ENCODE data around the gene DOCK3. TPM values are rescaled to one million over a fixed set of nuclear protein-coding genes. Genes with fewer than 3 reads are reported as not detected.

Gene DOCK3
- total and polyA plus RNA-seq, 3 donors from 2014 or later: 8.4 to 11.7 (median 11.2) TPM

GRCh38 chr3:50696276-50696675, 21.5 kb downstream of the DOCK3 start:
- intact Hi-C loops (cut with DNase I; ENCODE audit: low total_unique reads): no loop called here
- Histone ChIP-seq H3K36me3 (ENCODE audit: low read depth, missing control alignments) (no peaks in the 10 kb centered on the region), H3K4me1 (no peaks in the 10 kb centered on the region), H3K27me3 (no peaks in the 10 kb centered on the region), H3K27ac (no peak overlapping the region), H3K9me3 (no peaks in the 10 kb centered on the region), H3K4me3 (no peak overlapping the region)
- no peak for TF ChIP-seq POLR2A (IDR thresholded peaks at IDR 0.05)
- no peak for TF ChIP-seq CTCF (IDR thresholded peaks at IDR 0.05)
- WGBS, 2 donors: 85 to 87% methylated on average over 3 of the region's 3 CpGs
- DNase-seq: no peak

- TF ChIP-seq CTCF (IDR thresholded peaks at IDR 0.05) (no peak), POLR2A (IDR thresholded peaks at IDR 0.05) (no peak)
- H3K4me1 ChIP-seq: no peaks in the 10 kb centered on the region
- no peaks in the 10 kb centered on the region for H3K36me3 ChIP-seq (ENCODE audit: low read depth, missing control alignments)
- intact Hi-C loops (cut with DNase I; ENCODE audit: low total_unique reads): no loop called here
- H3K27me3 ChIP-seq: no peaks in the 10 kb centered on the region
- no peak overlapping the region for H3K27ac ChIP-seq
- H3K4me3 ChIP-seq: no peak overlapping the region
- no peaks in the 10 kb centered on the region for H3K9me3 ChIP-seq
- WGBS, 2 donors: 97 to 98% methylated on average over 2 of the region's 2 CpGs
- DNase-seq: no peak
Measured at GRCh38 chr3:50698269-50698668, 23.5 kb downstream of the DOCK3 start.

GRCh38 chr3:50708620-50709019, 33.9 kb downstream of the DOCK3 start:
- Histone ChIP-seq H3K9me3 (no peaks in the 10 kb centered on the region), H3K27me3 (no peaks in the 10 kb centered on the region), H3K4me3 (no peak overlapping the region), H3K4me1 (no peaks in the 10 kb centered on the region), H3K36me3 (ENCODE audit: low read depth, missing control alignments) (no peaks in the 10 kb centered on the region), H3K27ac (no peak overlapping the region)
- DNase-seq: no peak
- no peak for TF ChIP-seq POLR2A (IDR thresholded peaks at IDR 0.05)
- 53 to 66% methylated on average over 4 of the region's 4 CpGs for WGBS, 2 donors
- intact Hi-C loops (cut with DNase I; ENCODE audit: low total_unique reads): no loop called here

GRCh38 chr3:50714946-50715345, 40.2 kb downstream of the DOCK3 start:
- intact Hi-C loops (cut with DNase I; ENCODE audit: low total_unique reads): no loop called here
- Histone ChIP-seq H3K4me3 (no peak overlapping the region), H3K4me1 (no peaks in the 10 kb centered on the region), H3K9me3 (no peaks in the 10 kb centered on the region), H3K27me3 (no peaks in the 10 kb centered on the region), H3K27ac (no peak overlapping the region), H3K36me3 (ENCODE audit: low read depth, missing control alignments) (no peaks in the 10 kb centered on the region)
- DNase-seq: no peak
- TF ChIP-seq CTCF (IDR thresholded peaks at IDR 0.05) (no peak), POLR2A (IDR thresholded peaks at IDR 0.05) (no peak)
- WGBS, 2 donors: 69 to 77% methylated on average over 4 of the region's 4 CpGs

- no peak for DNase-seq
- TF ChIP-seq POLR2A (IDR thresholded peaks at IDR 0.05) (no peak), CTCF (IDR thresholded peaks at IDR 0.05) (no peak)
- Histone ChIP-seq H3K27me3 (no peaks in the 10 kb centered on the region), H3K4me1 (no peaks in the 10 kb centered on the region), H3K4me3 (no peak overlapping the region), H3K27ac (no peak overlapping the region), H3K9me3 (no peaks in the 10 kb centered on the region), H3K36me3 (ENCODE audit: low read depth, missing control alignments) (no peaks in the 10 kb centered on the region)
- WGBS, 2 donors: 90% methylated on average over 4 of the region's 4 CpGs
- intact Hi-C loops (cut with DNase I; ENCODE audit: low total_unique reads): no loop called here
Measured at GRCh38 chr3:50724831-50725230, 50.1 kb downstream of the DOCK3 start.
